ENCODE measurements around the gene SLC39A11. TPM values are rescaled to one million over a fixed set of nuclear protein-coding genes. Genes with fewer than 3 reads are reported as not detected.

SLC39A11 gene
- total RNA-seq, 1 experiment from 2014 or later = 15.2 TPM

DNA sequence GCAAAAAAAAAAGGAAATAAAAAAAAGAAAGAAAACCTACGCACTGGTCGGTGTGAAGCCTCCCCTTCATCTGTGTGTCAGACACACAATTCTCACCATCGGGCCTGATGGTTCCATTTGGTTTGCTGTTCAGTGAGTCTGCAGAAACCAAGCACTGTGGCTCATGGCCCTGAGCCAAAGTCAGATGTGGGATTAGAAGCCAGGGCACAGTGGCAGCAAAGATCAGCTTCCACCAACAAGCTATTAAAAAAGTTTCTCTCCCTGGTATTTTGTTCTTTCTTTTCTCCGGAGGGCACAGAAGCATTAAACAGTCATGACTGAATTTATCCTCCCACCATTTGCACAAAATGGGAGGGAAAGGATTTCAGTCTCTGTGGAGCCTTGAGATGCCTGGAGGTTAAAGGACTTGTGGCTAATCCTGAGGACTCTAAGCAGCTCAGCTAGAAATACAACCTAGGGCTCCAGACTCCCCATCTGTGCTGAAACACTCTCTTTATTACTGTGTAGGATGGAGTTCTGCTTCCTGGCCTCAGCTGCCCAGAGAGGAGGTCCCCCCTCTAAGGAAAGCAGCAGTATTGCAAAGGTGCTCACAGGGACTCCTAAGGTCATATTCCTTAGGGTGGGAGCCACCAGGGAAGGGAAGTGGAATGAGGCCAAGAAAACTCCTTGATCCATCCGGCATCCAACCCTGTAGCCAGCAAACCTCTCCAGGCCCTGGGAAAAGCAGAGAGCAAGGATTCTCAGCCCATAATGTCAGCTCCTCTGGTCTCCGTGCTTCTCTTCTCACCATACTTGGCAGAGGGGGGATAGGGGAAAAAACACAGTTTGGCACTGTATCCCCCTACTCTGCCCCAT lies 28.2 kb downstream of the SLC39A11 start:
- Histone ChIP-seq H3K56ac (ENCODE audit: insufficient read length, low read depth, low read length) (no peak overlapping the region), H3K23me2 (ENCODE audit: insufficient read length, low read depth, low read length, poor library complexity, severe bottlenecking) (no peaks in the 10 kb centered on the region), H3K9ac (ENCODE audit: extremely low read depth, insufficient read length, low read length) (no peak overlapping the region), H4K8ac (replicated peaks; ENCODE audit: insufficient read length, low read depth, low read length) (no peak overlapping the region), H3K4ac (ENCODE audit: low read depth, low read length) (no peak overlapping the region), H2AFZ (ENCODE audit: low read length) (no peak overlapping the region), H3T11ph (ENCODE audit: low read length) (no peak overlapping the region), H3K23ac (ENCODE audit: insufficient read length, low read depth, low read length) (no peak overlapping the region), H3K18ac (ENCODE audit: insufficient read length, low read depth, low read length) (no peak overlapping the region), H3K27me3 (ENCODE audit: insufficient read depth, low read length) (no peaks in the 10 kb centered on the region), H2BK15ac (ENCODE audit: low read depth, low read length) (no peak overlapping the region), H4K5ac (ENCODE audit: insufficient read length, low read depth, low read length) (no peak overlapping the region), H4K91ac (ENCODE audit: insufficient read length, low read depth, low read length) (no peak overlapping the region), H2BK120ac (ENCODE audit: low read depth, low read length, poor library complexity, severe bottlenecking) (no peak overlapping the region), H2BK12ac (ENCODE audit: insufficient read length, low read depth, low read length) (no peak overlapping the region), H3K27ac (ENCODE audit: insufficient read length, low read depth, low read length) (no peak overlapping the region), H3K4me1 (ENCODE audit: insufficient read depth, low read length) (no peaks in the 10 kb centered on the region), H3K9me3 (ENCODE audit: control insufficient read depth, low read depth, low read length) (no peaks in the 10 kb centered on the region), H3K4me2 (ENCODE audit: insufficient read depth, insufficient read length, low read length) (no peak overlapping the region), H2AK5ac (ENCODE audit: insufficient read length, low read length) (no peak overlapping the region), H3K79me1 (ENCODE audit: insufficient read depth, low read depth, low read length, poor library complexity, severe bottlenecking) (no peaks in the 10 kb centered on the region), H2BK20ac (ENCODE audit: low read depth, low read length, poor library complexity, severe bottlenecking) (no peak overlapping the region), H3K79me2 (ENCODE audit: insufficient read depth, low read length) (no peaks in the 10 kb centered on the region), H2BK5ac (ENCODE audit: insufficient read length, low read length) (no peak overlapping the region), H4K20me1 (ENCODE audit: control insufficient read depth, insufficient read depth, insufficient read length) (no peaks in the 10 kb centered on the region), H3K14ac (ENCODE audit: insufficient read depth, low read length) (no peak overlapping the region)
- no peaks in the 10 kb centered on the region for H3K9me3 Mint-ChIP-seq
- no peak overlapping the region for H3K4me3 Mint-ChIP-seq
- H3K4me1 Mint-ChIP-seq = no peaks in the 10 kb centered on the region; a peak in 1 of 4 replicates
- H3K27me3 Mint-ChIP-seq (ENCODE audit: low read depth) = no peaks in the 10 kb centered on the region
- peaks cover 0 to 8% (median 6%) of the 10 kb centered on the region in 3 experiments; a peak in 6 of 7 replicates for H3K36me3 Mint-ChIP-seq (ENCODE audit: insufficient read depth in 1 of 3, low read depth in 3 of 3)
- no peak for DNase-seq
- no CpG with 5 or more reads among the region's 6 CpGs for WGBS (ENCODE audit: extremely low coverage, insufficient read length, low lambda C conversion rate)
- TF ChIP-seq, protein P1, sequence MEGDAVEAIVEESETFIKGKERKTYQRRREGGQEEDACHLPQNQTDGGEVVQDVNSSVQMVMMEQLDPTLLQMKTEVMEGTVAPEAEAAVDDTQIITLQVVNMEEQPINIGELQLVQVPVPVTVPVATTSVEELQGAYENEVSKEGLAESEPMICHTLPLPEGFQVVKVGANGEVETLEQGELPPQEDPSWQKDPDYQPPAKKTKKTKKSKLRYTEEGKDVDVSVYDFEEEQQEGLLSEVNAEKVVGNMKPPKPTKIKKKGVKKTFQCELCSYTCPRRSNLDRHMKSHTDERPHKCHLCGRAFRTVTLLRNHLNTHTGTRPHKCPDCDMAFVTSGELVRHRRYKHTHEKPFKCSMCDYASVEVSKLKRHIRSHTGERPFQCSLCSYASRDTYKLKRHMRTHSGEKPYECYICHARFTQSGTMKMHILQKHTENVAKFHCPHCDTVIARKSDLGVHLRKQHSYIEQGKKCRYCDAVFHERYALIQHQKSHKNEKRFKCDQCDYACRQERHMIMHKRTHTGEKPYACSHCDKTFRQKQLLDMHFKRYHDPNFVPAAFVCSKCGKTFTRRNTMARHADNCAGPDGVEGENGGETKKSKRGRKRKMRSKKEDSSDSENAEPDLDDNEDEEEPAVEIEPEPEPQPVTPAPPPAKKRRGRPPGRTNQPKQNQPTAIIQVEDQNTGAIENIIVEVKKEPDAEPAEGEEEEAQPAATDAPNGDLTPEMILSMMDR (conservative IDR thresholded peaks at IDR 0.05) = no peak
- H3K27ac Mint-ChIP-seq = no peak overlapping the region
